Measurements from ENCODE around the gene NAB2.

Gene NAB2

DNA sequence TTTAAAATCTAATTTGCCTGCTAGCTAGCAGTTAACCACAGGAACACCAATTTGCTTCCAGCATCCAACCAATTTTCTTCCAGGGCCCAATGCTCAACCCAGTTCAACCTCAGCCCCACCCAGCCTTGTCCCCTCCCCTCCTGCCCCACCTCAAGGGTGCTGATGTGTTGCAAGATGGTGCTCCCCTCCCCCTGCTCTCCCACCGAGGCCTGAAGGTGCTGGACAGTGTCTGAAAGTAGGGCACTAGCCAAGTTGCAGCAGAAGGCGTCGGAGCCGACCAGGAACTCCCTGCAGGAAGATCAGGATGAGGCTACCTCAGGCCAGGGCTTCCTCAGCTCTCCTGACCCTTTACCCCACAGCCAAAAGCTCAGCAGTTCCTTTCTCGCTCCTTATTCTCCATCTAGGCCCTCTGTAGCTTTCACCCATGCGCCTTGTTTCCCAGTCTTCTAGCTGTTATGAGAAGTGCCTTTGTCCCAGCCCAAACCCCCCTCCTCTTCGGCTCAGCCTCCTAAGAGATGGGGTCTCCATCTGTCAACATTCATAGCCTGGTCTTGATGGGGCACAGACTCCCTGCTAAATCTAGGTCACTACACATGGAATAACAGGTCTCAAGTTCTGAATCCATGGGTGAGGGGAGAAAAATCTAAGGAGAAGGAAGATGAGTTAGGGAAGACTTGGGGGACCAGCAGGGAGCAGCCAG lies 18.7 kb downstream of the NAB2 start (continued):
- TF ChIP-seq, protein P1, sequence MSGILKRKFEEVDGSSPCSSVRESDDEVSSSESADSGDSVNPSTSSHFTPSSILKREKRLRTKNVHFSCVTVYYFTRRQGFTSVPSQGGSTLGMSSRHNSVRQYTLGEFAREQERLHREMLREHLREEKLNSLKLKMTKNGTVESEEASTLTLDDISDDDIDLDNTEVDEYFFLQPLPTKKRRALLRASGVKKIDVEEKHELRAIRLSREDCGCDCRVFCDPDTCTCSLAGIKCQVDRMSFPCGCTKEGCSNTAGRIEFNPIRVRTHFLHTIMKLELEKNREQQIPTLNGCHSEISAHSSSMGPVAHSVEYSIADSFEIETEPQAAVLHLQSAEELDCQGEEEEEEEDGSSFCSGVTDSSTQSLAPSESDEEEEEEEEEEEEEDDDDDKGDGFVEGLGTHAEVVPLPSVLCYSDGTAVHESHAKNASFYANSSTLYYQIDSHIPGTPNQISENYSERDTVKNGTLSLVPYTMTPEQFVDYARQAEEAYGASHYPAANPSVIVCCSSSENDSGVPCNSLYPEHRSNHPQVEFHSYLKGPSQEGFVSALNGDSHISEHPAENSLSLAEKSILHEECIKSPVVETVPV (CRISPR knock-in tag; IDR thresholded peaks at IDR 0.05) = no peak
- no peak for TF ChIP-seq ZNF70 (CRISPR knock-in tag; IDR thresholded peaks at IDR 0.05)

- ATAC-seq = no peak
- TF ChIP-seq OSR1 (CRISPR knock-in tag; IDR thresholded peaks at IDR 0.05) = no peak
- no peak for TF ChIP-seq ARNTL (CRISPR knock-in tag; IDR thresholded peaks at IDR 0.05; ENCODE audit: borderline replicate concordance, low read depth)
- TF ChIP-seq, protein P1 (CRISPR knock-in tag; IDR thresholded peaks at IDR 0.05) = no peak
- no peak for TF ChIP-seq ZFP3 (CRISPR knock-in tag; IDR thresholded peaks at IDR 0.05)
Observed at GRCh38 chr12:57109207-57110103, 20.5 kb downstream of the NAB2 start.

DNA sequence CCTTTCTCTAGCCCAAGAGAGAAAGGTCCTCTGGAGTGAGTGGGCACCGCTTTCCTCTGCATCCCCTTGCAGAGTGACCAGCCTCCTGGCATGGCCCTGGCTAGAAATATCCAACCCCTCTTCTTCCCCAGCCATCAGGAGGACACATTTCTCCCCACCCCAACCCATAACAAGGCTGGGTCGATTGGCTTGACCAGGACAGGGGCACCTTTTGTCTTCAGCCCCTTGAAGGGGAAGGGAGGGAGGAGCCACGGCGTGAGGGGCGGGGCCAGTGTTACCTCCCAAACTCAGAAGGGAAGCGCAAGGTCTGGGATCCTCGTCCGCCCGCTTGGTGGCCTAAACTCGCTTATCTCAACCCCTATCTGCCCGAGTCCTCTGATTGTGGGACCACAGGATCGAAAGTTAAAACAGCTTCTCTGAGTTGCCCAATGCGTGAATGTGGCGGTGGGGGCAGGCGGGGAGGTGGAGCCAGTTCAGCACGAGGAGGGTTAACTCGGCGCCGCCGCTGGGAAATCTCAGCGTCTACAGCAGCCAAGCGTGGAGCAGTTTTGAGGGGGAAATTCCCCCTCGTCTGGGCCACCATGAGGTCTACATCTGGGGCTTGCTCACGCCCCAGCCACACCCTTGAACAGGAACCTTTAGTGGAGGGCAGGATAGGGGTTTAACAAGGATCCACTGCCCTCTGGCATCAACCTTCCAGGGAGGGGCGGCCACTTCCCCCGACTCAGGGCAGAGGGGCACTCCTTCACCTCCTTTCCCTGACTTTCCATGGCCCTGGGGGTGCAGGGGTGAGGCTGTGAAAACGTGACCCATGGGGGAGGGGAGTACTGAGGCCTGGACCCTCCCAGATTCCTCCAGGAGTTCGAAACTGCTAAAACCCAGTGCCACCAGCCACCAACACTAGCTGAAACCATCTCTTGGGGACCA lies 21.5 kb downstream of the NAB2 start:
- no peak for ATAC-seq
- TF ChIP-seq, protein P2, sequence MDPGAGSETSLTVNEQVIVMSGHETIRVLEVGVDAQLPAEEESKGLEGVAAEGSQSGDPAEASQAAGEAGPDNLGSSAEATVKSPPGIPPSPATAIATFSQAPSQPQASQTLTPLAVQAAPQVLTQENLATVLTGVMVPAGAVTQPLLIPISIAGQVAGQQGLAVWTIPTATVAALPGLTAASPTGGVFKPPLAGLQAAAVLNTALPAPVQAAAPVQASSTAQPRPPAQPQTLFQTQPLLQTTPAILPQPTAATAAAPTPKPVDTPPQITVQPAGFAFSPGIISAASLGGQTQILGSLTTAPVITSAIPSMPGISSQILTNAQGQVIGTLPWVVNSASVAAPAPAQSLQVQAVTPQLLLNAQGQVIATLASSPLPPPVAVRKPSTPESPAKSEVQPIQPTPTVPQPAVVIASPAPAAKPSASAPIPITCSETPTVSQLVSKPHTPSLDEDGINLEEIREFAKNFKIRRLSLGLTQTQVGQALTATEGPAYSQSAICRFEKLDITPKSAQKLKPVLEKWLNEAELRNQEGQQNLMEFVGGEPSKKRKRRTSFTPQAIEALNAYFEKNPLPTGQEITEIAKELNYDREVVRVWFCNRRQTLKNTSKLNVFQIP (CRISPR knock-in tag; IDR thresholded peaks at IDR 0.05; ENCODE audit: borderline replicate concordance, low read depth) = no peak
- TF ChIP-seq ZC3H10 (CRISPR knock-in tag; IDR thresholded peaks at IDR 0.05) (no peak), ISL1 (CRISPR knock-in tag; IDR thresholded peaks at IDR 0.05) (no peak), GLIS3 (CRISPR knock-in tag; IDR thresholded peaks at IDR 0.05) (no peak), ZNF70 (CRISPR knock-in tag; IDR thresholded peaks at IDR 0.05) (no peak), TOX (CRISPR knock-in tag; IDR thresholded peaks at IDR 0.05; ENCODE audit: borderline replicate concordance) (no peak), ARNTL (CRISPR knock-in tag; IDR thresholded peaks at IDR 0.05; ENCODE audit: borderline replicate concordance, low read depth) (no peak), RARB (CRISPR knock-in tag; IDR thresholded peaks at IDR 0.05) (no peak), BACH2 (CRISPR knock-in tag; IDR thresholded peaks at IDR 0.05; ENCODE audit: borderline replicate concordance) (no peak)
- TF ChIP-seq, protein P1 (CRISPR knock-in tag; IDR thresholded peaks at IDR 0.05) = no peak
- TF ChIP-seq, protein P3, sequence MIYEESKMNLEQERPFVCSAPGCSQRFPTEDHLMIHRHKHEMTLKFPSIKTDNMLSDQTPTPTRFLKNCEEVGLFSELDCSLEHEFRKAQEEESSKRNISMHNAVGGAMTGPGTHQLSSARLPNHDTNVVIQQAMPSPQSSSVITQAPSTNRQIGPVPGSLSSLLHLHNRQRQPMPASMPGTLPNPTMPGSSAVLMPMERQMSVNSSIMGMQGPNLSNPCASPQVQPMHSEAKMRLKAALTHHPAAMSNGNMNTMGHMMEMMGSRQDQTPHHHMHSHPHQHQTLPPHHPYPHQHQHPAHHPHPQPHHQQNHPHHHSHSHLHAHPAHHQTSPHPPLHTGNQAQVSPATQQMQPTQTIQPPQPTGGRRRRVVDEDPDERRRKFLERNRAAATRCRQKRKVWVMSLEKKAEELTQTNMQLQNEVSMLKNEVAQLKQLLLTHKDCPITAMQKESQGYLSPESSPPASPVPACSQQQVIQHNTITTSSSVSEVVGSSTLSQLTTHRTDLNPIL (CRISPR knock-in tag; IDR thresholded peaks at IDR 0.05; ENCODE audit: low read depth) = no peak
- TF ChIP-seq, protein P4, sequence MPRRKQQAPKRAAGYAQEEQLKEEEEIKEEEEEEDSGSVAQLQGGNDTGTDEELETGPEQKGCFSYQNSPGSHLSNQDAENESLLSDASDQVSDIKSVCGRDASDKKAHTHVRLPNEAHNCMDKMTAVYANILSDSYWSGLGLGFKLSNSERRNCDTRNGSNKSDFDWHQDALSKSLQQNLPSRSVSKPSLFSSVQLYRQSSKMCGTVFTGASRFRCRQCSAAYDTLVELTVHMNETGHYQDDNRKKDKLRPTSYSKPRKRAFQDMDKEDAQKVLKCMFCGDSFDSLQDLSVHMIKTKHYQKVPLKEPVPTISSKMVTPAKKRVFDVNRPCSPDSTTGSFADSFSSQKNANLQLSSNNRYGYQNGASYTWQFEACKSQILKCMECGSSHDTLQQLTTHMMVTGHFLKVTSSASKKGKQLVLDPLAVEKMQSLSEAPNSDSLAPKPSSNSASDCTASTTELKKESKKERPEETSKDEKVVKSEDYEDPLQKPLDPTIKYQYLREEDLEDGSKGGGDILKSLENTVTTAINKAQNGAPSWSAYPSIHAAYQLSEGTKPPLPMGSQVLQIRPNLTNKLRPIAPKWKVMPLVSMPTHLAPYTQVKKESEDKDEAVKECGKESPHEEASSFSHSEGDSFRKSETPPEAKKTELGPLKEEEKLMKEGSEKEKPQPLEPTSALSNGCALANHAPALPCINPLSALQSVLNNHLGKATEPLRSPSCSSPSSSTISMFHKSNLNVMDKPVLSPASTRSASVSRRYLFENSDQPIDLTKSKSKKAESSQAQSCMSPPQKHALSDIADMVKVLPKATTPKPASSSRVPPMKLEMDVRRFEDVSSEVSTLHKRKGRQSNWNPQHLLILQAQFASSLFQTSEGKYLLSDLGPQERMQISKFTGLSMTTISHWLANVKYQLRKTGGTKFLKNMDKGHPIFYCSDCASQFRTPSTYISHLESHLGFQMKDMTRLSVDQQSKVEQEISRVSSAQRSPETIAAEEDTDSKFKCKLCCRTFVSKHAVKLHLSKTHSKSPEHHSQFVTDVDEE (CRISPR knock-in tag; IDR thresholded peaks at IDR 0.05) = no peak
- TF ChIP-seq, protein P5, sequence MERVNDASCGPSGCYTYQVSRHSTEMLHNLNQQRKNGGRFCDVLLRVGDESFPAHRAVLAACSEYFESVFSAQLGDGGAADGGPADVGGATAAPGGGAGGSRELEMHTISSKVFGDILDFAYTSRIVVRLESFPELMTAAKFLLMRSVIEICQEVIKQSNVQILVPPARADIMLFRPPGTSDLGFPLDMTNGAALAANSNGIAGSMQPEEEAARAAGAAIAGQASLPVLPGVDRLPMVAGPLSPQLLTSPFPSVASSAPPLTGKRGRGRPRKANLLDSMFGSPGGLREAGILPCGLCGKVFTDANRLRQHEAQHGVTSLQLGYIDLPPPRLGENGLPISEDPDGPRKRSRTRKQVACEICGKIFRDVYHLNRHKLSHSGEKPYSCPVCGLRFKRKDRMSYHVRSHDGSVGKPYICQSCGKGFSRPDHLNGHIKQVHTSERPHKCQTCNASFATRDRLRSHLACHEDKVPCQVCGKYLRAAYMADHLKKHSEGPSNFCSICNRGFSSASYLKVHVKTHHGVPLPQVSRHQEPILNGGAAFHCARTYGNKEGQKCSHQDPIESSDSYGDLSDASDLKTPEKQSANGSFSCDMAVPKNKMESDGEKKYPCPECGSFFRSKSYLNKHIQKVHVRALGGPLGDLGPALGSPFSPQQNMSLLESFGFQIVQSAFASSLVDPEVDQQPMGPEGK (CRISPR knock-in tag; IDR thresholded peaks at IDR 0.05; ENCODE audit: borderline replicate concordance) = no peak

All from SK-N-SH treated with all-trans-retinoic acid at 6 μM for 48 hours (cell line).